Liver (tissue), 3 donors: ENCODE measurements around the gene CFAP77.

Experiments used
- CTCF ChIP-seq: fragments of 150-350 bp; IDR thresholded peaks from 2 replicates; pipeline ENCODE4 v1.5.1; 2017; ENCODE audit warnings: improper control_type of control experiment, low read depth, low read length; ENCODE audit not compliant: missing input control
- EGR1 ChIP-seq, 2 donors: IDR thresholded peaks; 2 replicates each; pipeline ENCODE4 v1.6.1; 2016 to 2018; ENCODE audit warnings: antibody characterized with exemption in 2 of 2, low read depth in 2 of 2
- FOXA1 ChIP-seq: IDR thresholded peaks from 2 replicates; pipeline ENCODE4 v1.6.1; 2016; ENCODE audit warnings: antibody characterized with exemption
- FOXA2 ChIP-seq: IDR thresholded peaks from 2 replicates; pipeline ENCODE4 v1.6.1; 2016; ENCODE audit warnings: antibody characterized with exemption
- GABPA ChIP-seq, 2 donors: IDR thresholded peaks in 1 of 2; conservative IDR thresholded peaks in 1 of 2; 2 replicates each; pipeline ENCODE4 v1.6.1; 2016; ENCODE audit warnings: antibody characterized with exemption in 2 of 2, mild to moderate bottlenecking in 1 of 2, moderate library complexity in 1 of 2
- MAX ChIP-seq: IDR thresholded peaks from 2 replicates; pipeline ENCODE4 v1.6.1; 2016; ENCODE audit warnings: antibody characterized with exemption
- RAD21 ChIP-seq, 2 donors: IDR thresholded peaks; 2 replicates each; pipeline ENCODE4 v1.6.1; 2016; ENCODE audit warnings: antibody characterized with exemption in 2 of 2, mild to moderate bottlenecking in 2 of 2
- REST ChIP-seq: IDR thresholded peaks from 2 replicates; pipeline ENCODE4 v1.6.1; 2016; ENCODE audit warnings: antibody characterized with exemption, mild to moderate bottlenecking
- RXRA ChIP-seq, 2 donors: IDR thresholded peaks; 2 replicates each; pipeline ENCODE4 v1.6.1; 2017 to 2018; ENCODE audit warnings: antibody characterized with exemption in 2 of 2, mild to moderate bottlenecking in 1 of 2
- SP1 ChIP-seq: IDR thresholded peaks from 2 replicates; pipeline ENCODE4 v1.6.1; 2018; ENCODE audit warnings: antibody characterized with exemption, mild to moderate bottlenecking
- TAF1 ChIP-seq: conservative IDR thresholded peaks from 2 replicates; pipeline ENCODE4 v1.6.1; 2016; ENCODE audit warnings: antibody characterized with exemption, mild to moderate bottlenecking
- YY1 ChIP-seq: IDR thresholded peaks from 2 replicates; pipeline ENCODE4 v1.6.1; 2016; ENCODE audit warnings: antibody characterized with exemption, mild to moderate bottlenecking
- ZBTB33 ChIP-seq: IDR thresholded peaks from 2 replicates; pipeline ENCODE4 v1.6.1; 2016; ENCODE audit warnings: antibody characterized with exemption
- donor health status: healthy.
- donor health status: healthy.

- TF ChIP-seq GABPA (IDR thresholded peaks at IDR 0.05 in 1 of 2, conservative IDR thresholded peaks at IDR 0.05 in 1 of 2) (no peak), CTCF (no peak), RAD21 (IDR thresholded peaks at IDR 0.05) (no peak), FOXA1 (no peak), YY1 (no peak), FOXA2 (no peak), RXRA (IDR thresholded peaks at IDR 0.05) (no peak), REST (no peak), MAX (no peak), EGR1 (IDR thresholded peaks at IDR 0.05; ENCODE audit: low read depth in 2 of 2) (no peak), TAF1 (no peak), ZBTB33 (no peak), SP1 (no peak)
Measured at GRCh38 chr9:132472599-132472998, 62.6 kb downstream of the CFAP77 start.
